HG02970 (cell line): ENCODE results near the gene MSANTD2.
A peak's percentile ranks its signal among the peaks of the same experiment; 100 is the strongest.

Source experiments
- ATAC-seq: cut with Tn5 transposase; IDR thresholded peaks from one replicate; pipeline ENCODE4 v1.9.1; 2021; ENCODE audit warnings: mild to moderate bottlenecking, moderate library complexity, moderate number of reproducible peaks; ENCODE audit not compliant: unreplicated experiment, low FRiP score

MSANTD2 gene

GRCh38 chr11:124821995-124822730, 22.0 kb upstream of the MSANTD2 start:
- no peak for ATAC-seq

GRCh38 chr11:124817036-124817435, 16.8 kb upstream of the MSANTD2 start:
- ATAC-seq = no peak

- no peak for ATAC-seq
These were observed 14.5 kb upstream of the MSANTD2 start for GRCh38 chr11:124814739-124815138.

- no peak for ATAC-seq
These were observed 12.7 kb upstream of the MSANTD2 start for GRCh38 chr11:124812876-124813275.

GRCh38 chr11:124811399-124812125, 11.4 kb upstream of the MSANTD2 start:
- no peak for ATAC-seq

GRCh38 chr11:124807660-124808270, 7.6 kb upstream of the MSANTD2 start:
- ATAC-seq = no peak

- no peak for ATAC-seq
These were observed 7.0 kb upstream of the MSANTD2 start for GRCh38 chr11:124807201-124807600.

GRCh38 chr11:124804884-124805283, 4.7 kb upstream of the MSANTD2 start:
- ATAC-seq = no peak

GRCh38 chr11:124801636-124802312, 1.6 kb upstream of the MSANTD2 start:
- ATAC-seq = no peak

- ATAC-seq = no peak
These were observed 808 bp upstream of the MSANTD2 start for GRCh38 chr11:124801014-124801413.

- ATAC-seq = peak; percentile 39
These were observed 619 bp downstream of the MSANTD2 start for GRCh38 chr11:124799348-124800225.

- peak; percentile 10 for ATAC-seq
These were observed 1.2 kb downstream of the MSANTD2 start for GRCh38 chr11:124798991-124799347.

GRCh38 chr11:124796312-124796711, 3.9 kb downstream of the MSANTD2 start:
- ATAC-seq = no peak

GRCh38 chr11:124793466-124794278, 6.5 kb downstream of the MSANTD2 start:
- ATAC-seq = no peak

GRCh38 chr11:124791626-124792341, 8.4 kb downstream of the MSANTD2 start:
- ATAC-seq = peak; percentile 51

- no peak for ATAC-seq
These were observed 11.7 kb downstream of the MSANTD2 start for GRCh38 chr11:124788521-124788920.

- ATAC-seq = no peak
These were observed 16.2 kb downstream of the MSANTD2 start for GRCh38 chr11:124784051-124784450.

GRCh38 chr11:124783002-124783401, 17.2 kb downstream of the MSANTD2 start:
- no peak for ATAC-seq

- ATAC-seq = no peak
These were observed 20.6 kb downstream of the MSANTD2 start for GRCh38 chr11:124779568-124779967.
